Mesendoderm (in vitro differentiated cells): ENCODE data around the gene FKBP3.
"Not testable (repeated sequence)": the region's sequence is repeated elsewhere in the genome, so short reads cannot be mapped to it uniquely, and the experiment has no call there.

Experiments used
- DNase-seq: peaks from one replicate; pipeline ENCODE4 v3.0.0; 2013
- H2AK5ac ChIP-seq: 2 replicates; pipeline ENCODE4 v1.6.1; 2013; ENCODE audit warnings: low read length, inconsistent platforms
- H2BK120ac ChIP-seq: 2 replicates; pipeline ENCODE4 v1.6.1; 2013; ENCODE audit warnings: low read depth, mild to moderate bottlenecking, low read length, moderate library complexity, mixed read lengths
- H2BK15ac ChIP-seq: replicated peaks from 2 replicates; pipeline ENCODE4 v1.6.1; 2013; ENCODE audit warnings: low read depth, mild to moderate bottlenecking, moderate library complexity
- H2BK5ac ChIP-seq: 2 replicates; pipeline ENCODE4 v1.6.1; 2013; ENCODE audit warnings: low read length, inconsistent platforms
- H3K18ac ChIP-seq: 2 replicates; pipeline ENCODE4 v1.6.1; 2013; ENCODE audit warnings: mild to moderate bottlenecking, low read length, mixed read lengths
- H3K23ac ChIP-seq: one replicate; pipeline ENCODE4 v1.6.1; 2013; ENCODE audit warnings: low read length
- H3K27ac ChIP-seq: 2 replicates; pipeline ENCODE4 v1.5.1; 2013; ENCODE audit warnings: low read depth, mild to moderate bottlenecking, inconsistent platforms, low read length, moderate library complexity
- H3K27me3 ChIP-seq: 2 replicates; pipeline ENCODE4 v1.6.1; 2013; ENCODE audit warnings: low read length, control low read depth, mild to moderate bottlenecking, inconsistent platforms; ENCODE audit not compliant: insufficient read depth, poor library complexity
- H3K36me3 ChIP-seq: 2 replicates; pipeline ENCODE4 v1.6.1; 2013; ENCODE audit warnings: low read length, inconsistent platforms; ENCODE audit not compliant: control insufficient read depth, insufficient read depth
- H3K4ac ChIP-seq: one replicate; pipeline ENCODE4 v1.6.1; 2013; ENCODE audit warnings: low read depth, mild to moderate bottlenecking, low read length, moderate library complexity
- H3K4me1 ChIP-seq: 2 replicates; pipeline ENCODE4 v1.6.1; 2013; ENCODE audit warnings: low read depth, low read length, inconsistent platforms; ENCODE audit not compliant: control insufficient read depth
- H3K4me2 ChIP-seq: 2 replicates; pipeline ENCODE4 v1.6.1; 2013; ENCODE audit warnings: low read length
- H3K4me3 ChIP-seq: 2 replicates; pipeline ENCODE4 v1.5.1; 2013; ENCODE audit warnings: mild to moderate bottlenecking, low read length
- H3K56ac ChIP-seq: one replicate; pipeline ENCODE4 v1.6.1; 2013; ENCODE audit warnings: low read length
- H3K79me1 ChIP-seq: 2 replicates; pipeline ENCODE4 v1.6.1; 2013; ENCODE audit warnings: low read length, inconsistent platforms
- H3K79me2 ChIP-seq: 2 replicates; pipeline ENCODE4 v1.6.1; 2013; ENCODE audit warnings: mild to moderate bottlenecking, low read length; ENCODE audit not compliant: control insufficient read depth, insufficient read depth
- H3K9ac ChIP-seq: 2 replicates; pipeline ENCODE4 v1.6.1; 2013; ENCODE audit warnings: low read length, inconsistent platforms
- H4K5ac ChIP-seq: one replicate; pipeline ENCODE4 v1.6.1; 2013; ENCODE audit warnings: low read length
- H4K8ac ChIP-seq: one replicate; pipeline ENCODE4 v1.6.1; 2013; ENCODE audit warnings: low read depth, mild to moderate bottlenecking, control low read depth, low read length, moderate library complexity
- WGBS: extraction: QIAGEN DNeasy Blood & Tissue Kit; methylation state at CpG from one replicate; pipeline ENCODE4 v1.1.7; 2013; ENCODE audit warnings: low lambda C conversion rate, missing lambda C conversion rate; ENCODE audit not compliant: insufficient coverage; ENCODE audit errors: extremely low coverage; 5-methylcytosine and 5-hydroxymethylcytosine counted together

Gene FKBP3

GRCh38 chr14:45082420-45082819, 51.9 kb downstream of the FKBP3 start:
- Histone ChIP-seq H3K36me3 (no peaks in the 10 kb centered on the region), H3K79me2 (peaks cover 32% of the 10 kb centered on the region), H3K4me3 (no peak overlapping the region), H2BK15ac (no peak overlapping the region), H3K4me2 (no peak overlapping the region), H2AK5ac (no peak overlapping the region), H3K27ac (no peak overlapping the region), H4K5ac (no peak overlapping the region), H3K23ac (no peak overlapping the region), H3K4me1 (no peaks in the 10 kb centered on the region), H2BK120ac (no peak overlapping the region), H3K56ac (no peak overlapping the region), H3K18ac (no peak overlapping the region), H3K79me1 (no peaks in the 10 kb centered on the region), H3K9ac (no peak overlapping the region), H3K4ac (no peak overlapping the region), H4K8ac (no peak overlapping the region), H3K27me3 (no peaks in the 10 kb centered on the region), H2BK5ac (no peak overlapping the region)
- WGBS = no CpG with 5 or more reads among the region's 2 CpGs
- no peak for DNase-seq

GRCh38 chr14:45081096-45081495, 53.2 kb downstream of the FKBP3 start:
- not testable (repeated sequence) for H4K8ac ChIP-seq, H2BK120ac ChIP-seq, H3K9ac ChIP-seq, H3K56ac ChIP-seq, H3K36me3 ChIP-seq, H3K4me2 ChIP-seq, H3K27me3 ChIP-seq, H3K27ac ChIP-seq, H2BK15ac ChIP-seq, H3K79me1 ChIP-seq, H4K5ac ChIP-seq, H3K4me1 ChIP-seq, H3K4ac ChIP-seq, H3K18ac ChIP-seq, H2BK5ac ChIP-seq, H2AK5ac ChIP-seq, H3K4me3 ChIP-seq, H3K23ac ChIP-seq
- peaks cover 21% of the 10 kb centered on the region for H3K79me2 ChIP-seq
- WGBS = no CpG with 5 or more reads among the region's 3 CpGs
- DNase-seq = peak; percentile 21

DNA sequence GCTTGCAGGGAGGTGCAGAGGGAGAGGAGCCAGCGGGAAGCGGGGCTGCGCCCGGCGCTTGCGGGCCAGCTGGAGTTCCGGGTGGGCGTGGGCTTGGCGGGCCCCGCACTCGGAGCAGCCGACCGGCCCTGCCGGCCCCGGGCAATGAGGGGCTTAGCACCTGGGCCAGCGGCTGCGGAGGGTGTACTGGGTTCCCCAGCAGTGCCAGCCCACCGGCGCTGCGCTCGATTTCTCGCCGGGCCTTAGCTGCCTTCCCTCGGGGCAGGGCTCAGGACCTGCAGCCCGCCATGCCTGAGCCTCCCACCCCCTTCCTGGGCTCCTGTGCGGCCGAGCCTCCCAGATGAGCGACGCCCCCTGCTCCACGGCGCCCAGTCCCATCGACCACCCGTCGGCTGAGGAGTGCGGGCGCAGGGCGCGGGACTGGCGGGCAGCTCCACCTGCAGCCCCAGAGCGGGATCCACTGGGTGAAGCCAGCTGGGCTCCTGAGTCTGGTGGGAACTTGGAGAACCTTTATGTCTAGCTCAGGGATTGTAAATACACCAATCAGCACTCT, 53.8 kb downstream of the FKBP3 start:
- H3K9ac ChIP-seq, H2BK15ac ChIP-seq, H2BK120ac ChIP-seq, H3K27ac ChIP-seq, H3K4ac ChIP-seq, H4K8ac ChIP-seq, H3K27me3 ChIP-seq, H2BK5ac ChIP-seq, DNase-seq, H3K18ac ChIP-seq, H4K5ac ChIP-seq, H3K56ac ChIP-seq, H2AK5ac ChIP-seq, H3K23ac ChIP-seq, H3K4me3 ChIP-seq, H3K4me1 ChIP-seq, H3K36me3 ChIP-seq, H3K4me2 ChIP-seq, H3K79me1 ChIP-seq: not testable (repeated sequence)
- H3K79me2 ChIP-seq = peaks cover 15% of the 10 kb centered on the region
- WGBS = no CpG with 5 or more reads among the region's 40 CpGs

DNA sequence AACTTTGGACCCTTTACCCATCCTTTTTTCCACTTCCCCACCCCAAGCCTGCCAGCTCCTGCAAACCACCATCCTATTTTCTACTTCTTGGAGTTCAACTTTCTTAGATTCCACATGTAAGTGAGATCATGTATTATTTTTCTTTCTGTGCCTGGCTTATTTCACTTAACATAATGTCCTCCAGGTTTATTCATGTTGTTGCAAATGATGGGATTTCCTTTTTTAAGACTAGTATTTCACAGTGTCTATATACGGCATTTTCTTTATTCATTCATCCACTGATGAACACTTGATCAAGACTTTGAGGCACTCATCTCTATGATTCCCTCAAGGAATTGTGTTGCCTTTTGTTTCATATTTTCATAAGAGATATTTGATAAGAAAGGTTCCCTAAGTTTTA, 56.0 kb downstream of the FKBP3 start:
- no peak overlapping the region for H3K27ac ChIP-seq
- H3K4me3 ChIP-seq = no peak overlapping the region
- H3K36me3 ChIP-seq = no peaks in the 10 kb centered on the region
- no peak overlapping the region for H2BK5ac ChIP-seq
- H3K18ac ChIP-seq = no peak overlapping the region
- H2BK15ac ChIP-seq = no peak overlapping the region
- no peak overlapping the region for H2BK120ac ChIP-seq
- DNase-seq = no peak
- WGBS = no CpG with 5 or more reads among the region's 1 CpG
- H3K23ac ChIP-seq = no peak overlapping the region
- H3K56ac ChIP-seq = no peak overlapping the region
- H4K5ac ChIP-seq = no peak overlapping the region
- H4K8ac ChIP-seq = no peak overlapping the region
- H3K27me3 ChIP-seq = no peaks in the 10 kb centered on the region
- H3K4me1 ChIP-seq = no peaks in the 10 kb centered on the region
- H3K79me1 ChIP-seq = no peaks in the 10 kb centered on the region
- no peak overlapping the region for H3K4ac ChIP-seq
- no peak overlapping the region for H2AK5ac ChIP-seq
- no peaks in the 10 kb centered on the region for H3K79me2 ChIP-seq
- no peak overlapping the region for H3K9ac ChIP-seq
- H3K4me2 ChIP-seq = no peak overlapping the region

GRCh38 chr14:45073231-45073879, 60.9 kb downstream of the FKBP3 start:
- DNase-seq = no peak
- Histone ChIP-seq H3K23ac (no peak overlapping the region), H3K18ac (no peak overlapping the region), H4K5ac (no peak overlapping the region), H3K4me3 (no peak overlapping the region), H3K27ac (no peak overlapping the region), H2BK120ac (no peak overlapping the region), H3K27me3 (no peaks in the 10 kb centered on the region), H3K36me3 (no peaks in the 10 kb centered on the region), H3K9ac (no peak overlapping the region), H3K4ac (no peak overlapping the region), H3K79me2 (no peaks in the 10 kb centered on the region), H2BK5ac (no peak overlapping the region), H4K8ac (no peak overlapping the region), H3K56ac (no peak overlapping the region), H2BK15ac (no peak overlapping the region), H2AK5ac (no peak overlapping the region), H3K4me1 (no peaks in the 10 kb centered on the region), H3K4me2 (no peak overlapping the region), H3K79me1 (no peaks in the 10 kb centered on the region)
- WGBS = no CpG with 5 or more reads among the region's 5 CpGs

GRCh38 chr14:45072126-45072525, 62.2 kb downstream of the FKBP3 start:
- no peak overlapping the region for H2BK15ac ChIP-seq
- H3K4me1 ChIP-seq = no peaks in the 10 kb centered on the region
- H3K36me3 ChIP-seq = no peaks in the 10 kb centered on the region
- no peaks in the 10 kb centered on the region for H3K79me2 ChIP-seq
- H2AK5ac ChIP-seq = no peak overlapping the region
- H4K8ac ChIP-seq = no peak overlapping the region
- no peak overlapping the region for H3K4me2 ChIP-seq
- no peak overlapping the region for H2BK120ac ChIP-seq
- no CpG with 5 or more reads among the region's 6 CpGs for WGBS
- H3K79me1 ChIP-seq = no peaks in the 10 kb centered on the region
- no peak for DNase-seq
- no peak overlapping the region for H4K5ac ChIP-seq
- H3K23ac ChIP-seq = no peak overlapping the region
- no peak overlapping the region for H3K4ac ChIP-seq
- no peak overlapping the region for H3K56ac ChIP-seq
- no peak overlapping the region for H3K18ac ChIP-seq
- no peak overlapping the region for H3K27ac ChIP-seq
- H3K9ac ChIP-seq = no peak overlapping the region
- no peak overlapping the region for H3K4me3 ChIP-seq
- H2BK5ac ChIP-seq = no peak overlapping the region
- H3K27me3 ChIP-seq = no peaks in the 10 kb centered on the region
